Fibroblast of skin of right quadriceps (primary cell): ENCODE measurements around the gene RIMKLB.
A peak's percentile ranks its signal among the peaks of the same experiment; 100 is the strongest.

Source experiments
- DNase-seq: peaks from one replicate; pipeline ENCODE4 v3.0.0-alpha.2; 2013

Gene RIMKLB, protein sequence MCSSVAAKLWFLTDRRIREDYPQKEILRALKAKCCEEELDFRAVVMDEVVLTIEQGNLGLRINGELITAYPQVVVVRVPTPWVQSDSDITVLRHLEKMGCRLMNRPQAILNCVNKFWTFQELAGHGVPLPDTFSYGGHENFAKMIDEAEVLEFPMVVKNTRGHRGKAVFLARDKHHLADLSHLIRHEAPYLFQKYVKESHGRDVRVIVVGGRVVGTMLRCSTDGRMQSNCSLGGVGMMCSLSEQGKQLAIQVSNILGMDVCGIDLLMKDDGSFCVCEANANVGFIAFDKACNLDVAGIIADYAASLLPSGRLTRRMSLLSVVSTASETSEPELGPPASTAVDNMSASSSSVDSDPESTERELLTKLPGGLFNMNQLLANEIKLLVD

DNA sequence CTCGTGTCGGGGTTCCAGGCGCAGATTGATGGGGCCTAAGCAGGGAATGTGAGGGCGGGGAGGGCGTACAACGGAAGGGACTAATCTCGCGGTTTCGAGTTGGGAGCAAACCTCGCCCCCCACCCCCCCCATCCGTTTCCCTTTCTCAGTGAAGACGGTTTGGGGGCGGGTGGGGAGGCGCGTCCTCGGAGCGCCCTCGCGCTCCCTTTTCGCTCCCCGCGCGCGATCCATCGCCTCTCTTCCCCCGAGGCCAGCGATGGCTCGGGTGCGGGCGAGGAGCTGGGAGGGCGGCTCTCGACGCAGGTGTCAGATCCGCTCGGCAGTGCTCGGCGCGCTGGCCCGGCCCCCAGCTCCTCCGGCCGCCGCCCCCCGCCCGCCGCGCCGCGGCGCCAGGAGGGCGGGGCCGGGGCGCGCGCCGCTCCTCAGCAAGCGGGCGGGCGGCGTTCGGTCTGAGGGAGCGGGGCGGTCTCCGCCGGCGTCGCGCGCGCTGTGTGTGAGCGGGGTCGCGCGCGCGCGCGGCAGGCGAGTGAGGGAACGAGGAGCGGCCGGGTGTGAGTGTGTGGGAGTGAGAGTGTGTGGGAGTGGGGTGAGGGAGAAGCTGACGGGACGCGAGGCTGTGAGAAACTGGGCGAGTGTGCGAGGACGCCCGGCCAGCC, at the start of gene RIMKLB:
TSS of gene RIMKLB (plus strand) at position 516 of the 656 bp plus-strand sequence. CDS start 15,876 bp downstream, outside the sequence.
- peak; percentile 79 for DNase-seq

DNA sequence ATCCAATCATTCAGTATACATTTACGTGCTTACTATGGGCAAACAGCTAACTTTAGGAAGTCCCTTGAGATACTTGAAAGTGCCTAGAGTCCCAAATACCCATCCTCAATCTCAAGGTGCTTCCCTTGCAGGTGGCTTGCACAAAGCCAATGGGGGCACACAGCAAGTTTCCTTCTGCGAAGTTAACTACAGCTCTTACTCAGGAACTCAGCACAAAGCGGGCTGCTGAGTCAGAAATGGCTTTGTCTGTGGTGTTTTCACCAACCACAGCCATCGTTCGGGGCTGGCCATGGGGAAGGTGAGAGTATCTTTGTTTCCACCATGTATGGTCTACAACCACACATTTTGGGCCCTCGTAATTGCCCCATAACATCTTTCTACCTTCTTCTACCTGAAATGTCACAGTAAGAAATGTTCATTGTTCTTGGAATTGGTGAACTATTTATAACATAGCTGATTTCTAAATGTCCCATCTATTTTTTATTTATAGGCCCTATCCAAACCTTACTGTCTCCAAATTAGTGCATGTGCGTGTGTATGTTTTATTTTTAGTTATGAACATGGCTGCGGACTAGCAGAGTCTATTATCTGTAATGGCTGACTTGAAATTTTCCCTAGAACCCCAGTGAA, 49.1 kb upstream of the RIMKLB start:
- DNase-seq: no peak

DNA sequence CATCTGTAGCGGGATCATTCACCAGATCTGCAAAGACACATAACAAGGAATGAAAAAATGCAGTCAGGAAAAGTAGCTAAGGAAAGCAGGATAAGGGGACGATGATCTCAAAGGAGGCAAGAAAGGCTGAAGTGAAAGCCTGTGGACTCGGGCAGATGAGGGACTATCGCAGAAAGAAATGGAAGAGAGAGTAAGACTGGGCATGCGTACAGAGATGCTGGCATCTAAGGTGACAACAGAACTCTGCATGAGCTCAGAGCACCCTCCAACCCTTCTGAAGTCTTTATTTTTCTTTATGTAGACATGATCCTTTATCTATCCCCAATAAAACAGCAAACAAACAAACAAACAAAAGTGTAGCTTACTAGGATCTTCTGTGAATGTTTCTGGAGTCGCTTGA, 42.4 kb upstream of the RIMKLB start:
- no peak for DNase-seq

DNA sequence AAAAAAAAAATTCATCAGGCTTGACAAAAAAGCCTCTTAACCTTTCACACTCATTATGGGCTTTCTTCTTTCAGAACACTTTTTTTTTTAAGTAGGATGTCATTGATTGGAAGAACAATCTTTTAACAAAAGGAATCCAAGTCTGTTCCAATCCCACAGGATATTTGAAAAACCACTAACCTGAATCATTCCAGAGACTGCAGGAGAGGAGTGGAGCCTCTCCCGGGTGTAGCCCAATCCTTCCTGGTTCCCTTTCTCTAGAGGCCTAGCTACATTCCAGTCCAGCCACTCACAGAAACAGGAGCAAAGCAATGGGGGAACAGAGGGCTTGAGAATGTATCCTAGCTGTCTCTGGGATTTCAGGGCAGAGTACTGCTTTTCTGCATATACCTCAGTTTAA, 39.4 kb upstream of the RIMKLB start:
- peak; percentile 93 for DNase-seq

DNA sequence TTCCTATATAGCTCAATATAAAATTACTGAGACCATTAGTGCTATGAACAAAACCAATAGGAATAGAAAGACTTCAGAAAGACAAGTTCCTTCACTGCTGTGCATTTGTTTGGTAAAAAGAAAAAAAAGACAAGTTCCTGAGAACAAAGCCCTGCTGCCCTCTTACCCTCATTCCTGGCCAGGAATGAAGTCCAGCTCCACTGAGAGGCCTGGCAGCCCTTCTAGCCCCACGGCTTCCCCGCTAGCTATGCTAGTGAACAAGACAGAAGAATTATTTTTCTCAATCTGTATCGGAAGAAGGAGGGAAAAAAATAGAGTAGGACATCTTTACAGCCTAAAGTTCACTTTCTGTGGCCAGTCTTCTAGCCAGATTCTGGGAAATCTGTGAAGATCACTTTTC, 36.8 kb upstream of the RIMKLB start:
- no peak for DNase-seq

DNA sequence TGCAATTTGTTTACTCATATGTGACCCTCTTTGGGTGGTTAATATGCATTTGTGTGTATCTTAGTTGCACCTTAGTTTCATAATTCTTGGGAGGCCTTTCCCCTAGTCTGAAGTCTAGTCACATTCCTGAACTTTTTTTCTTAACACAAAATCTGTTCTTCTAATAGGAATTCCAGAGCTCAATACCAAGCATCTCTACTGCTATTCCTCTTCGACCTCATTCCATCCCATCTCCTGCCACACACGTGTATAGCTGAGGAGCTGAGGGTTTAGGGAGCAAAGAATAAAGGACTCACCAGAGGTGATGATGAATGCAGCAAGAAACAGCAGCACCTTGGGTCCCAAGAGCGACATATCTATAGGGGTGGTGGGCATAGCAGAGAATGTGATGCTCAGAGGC, 36.0 kb upstream of the RIMKLB start:
- no peak for DNase-seq

DNA sequence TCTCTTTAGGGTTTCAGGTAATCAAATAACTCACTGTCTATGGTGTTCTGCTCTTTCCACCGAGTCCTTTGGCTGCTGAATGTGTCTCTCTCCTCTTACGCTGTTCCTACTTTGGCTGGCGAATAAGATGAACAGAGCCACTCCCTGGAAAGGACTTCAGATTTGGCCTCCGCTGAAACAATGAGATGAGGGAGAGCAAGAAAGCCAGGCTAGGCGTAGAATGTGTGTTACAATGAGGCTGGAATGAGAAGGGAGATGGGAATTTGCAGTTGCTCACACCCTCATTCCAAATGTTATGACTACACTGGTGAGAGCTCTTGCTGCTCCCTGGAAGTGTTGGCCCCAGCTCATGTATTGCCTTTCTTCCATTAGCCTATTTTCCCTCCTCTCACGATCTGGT, 35.2 kb upstream of the RIMKLB start, which contains the start of gene MFAP5:
TSS of gene MFAP5 (minus strand) at position 234 of the 400 bp plus-strand sequence. CDS start 722 bp downstream, outside the sequence.
- DNase-seq: peak; percentile 80

DNA sequence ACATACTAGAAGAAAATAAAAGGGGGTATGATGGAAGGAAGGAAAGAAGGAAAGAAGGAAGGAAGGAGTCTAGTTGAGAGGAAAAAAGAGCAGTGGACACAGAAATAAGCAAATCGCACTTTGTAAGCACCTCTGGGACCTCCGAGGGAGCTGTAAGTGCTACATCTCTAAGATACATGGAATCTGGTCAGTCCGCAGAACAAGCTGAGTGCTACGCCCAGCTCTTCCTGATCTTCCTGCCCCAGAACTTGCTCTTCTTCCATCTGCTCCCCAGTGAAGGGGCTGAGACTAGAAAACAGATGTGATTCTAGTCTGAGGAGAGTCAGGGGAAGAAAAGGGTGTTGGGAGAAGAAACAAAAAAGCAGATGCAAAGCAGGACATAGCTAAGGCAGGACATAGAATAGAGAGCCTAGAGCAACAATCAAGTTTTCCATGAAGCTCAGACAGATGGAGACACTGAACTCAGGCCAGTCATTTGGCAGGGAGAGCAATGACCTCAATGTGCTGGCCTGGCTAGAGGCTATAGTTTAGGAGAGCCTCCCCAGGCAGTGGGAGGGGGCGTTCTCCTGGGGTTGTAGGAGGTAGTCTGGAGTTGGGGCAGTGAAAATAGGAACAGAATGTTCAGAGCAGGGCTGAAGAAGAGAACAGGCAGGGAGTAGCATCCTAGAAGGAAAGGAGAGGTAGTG, 33.4 kb upstream of the RIMKLB start:
- DNase-seq: no peak

DNA sequence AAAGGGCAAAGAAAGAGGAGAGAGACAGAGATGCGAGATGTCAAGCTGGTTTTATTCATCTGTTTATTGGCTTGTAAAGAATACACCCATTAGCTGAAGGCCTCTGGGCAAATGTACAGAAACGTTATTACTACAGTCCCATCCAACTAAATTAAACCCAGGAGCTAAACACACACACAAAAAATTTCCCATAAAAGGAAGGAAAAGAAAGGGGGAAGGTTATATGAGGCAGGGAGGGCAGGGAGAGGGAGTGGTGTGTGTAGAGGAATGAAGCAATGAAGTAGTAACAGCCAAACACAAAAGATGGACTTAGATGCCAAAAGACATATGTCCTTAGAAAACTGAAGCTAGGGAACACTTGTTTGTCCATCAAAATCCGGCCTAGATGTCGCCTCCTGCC, 32.0 kb upstream of the RIMKLB start:
- peak; percentile 58 for DNase-seq

DNA sequence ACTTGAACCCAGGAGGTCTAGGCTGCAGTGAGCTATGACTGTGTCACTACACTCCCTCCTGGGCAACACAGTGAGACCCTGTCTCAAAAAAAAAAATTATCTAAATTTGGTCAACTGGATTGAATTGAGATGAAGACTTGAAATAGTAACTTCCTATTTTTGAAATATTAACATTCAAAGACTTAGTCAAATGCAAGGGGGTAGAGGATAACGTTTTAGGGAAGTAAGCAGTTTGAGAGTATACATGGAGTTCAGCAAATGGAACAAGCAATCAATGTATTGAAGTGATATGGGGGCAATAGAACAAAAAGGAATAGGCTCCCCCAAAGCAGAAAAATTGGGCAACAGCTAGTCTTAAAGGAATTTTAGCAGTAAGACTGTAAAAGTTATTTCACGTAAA, 30.5 kb upstream of the RIMKLB start:
- no peak for DNase-seq

DNA sequence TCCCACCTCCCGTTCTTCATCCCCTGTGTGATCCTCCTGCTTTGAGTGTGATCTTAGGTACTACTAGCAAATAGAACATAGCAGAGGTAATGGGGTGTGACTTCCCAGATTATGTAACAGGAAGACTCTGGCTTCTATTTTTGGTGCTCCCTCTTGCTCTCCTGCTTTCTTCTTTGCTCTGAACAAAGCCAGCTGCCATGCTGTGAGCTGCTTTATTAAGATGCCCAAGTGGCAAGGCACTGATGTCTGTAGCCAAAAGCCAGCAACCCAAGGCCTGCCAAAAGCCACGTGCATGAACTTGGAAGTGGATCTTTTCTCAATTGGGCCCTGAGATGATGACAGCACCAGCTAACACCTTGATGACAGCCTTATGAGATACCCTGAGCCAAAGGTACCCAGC, 29.4 kb upstream of the RIMKLB start:
- DNase-seq: no peak

DNA sequence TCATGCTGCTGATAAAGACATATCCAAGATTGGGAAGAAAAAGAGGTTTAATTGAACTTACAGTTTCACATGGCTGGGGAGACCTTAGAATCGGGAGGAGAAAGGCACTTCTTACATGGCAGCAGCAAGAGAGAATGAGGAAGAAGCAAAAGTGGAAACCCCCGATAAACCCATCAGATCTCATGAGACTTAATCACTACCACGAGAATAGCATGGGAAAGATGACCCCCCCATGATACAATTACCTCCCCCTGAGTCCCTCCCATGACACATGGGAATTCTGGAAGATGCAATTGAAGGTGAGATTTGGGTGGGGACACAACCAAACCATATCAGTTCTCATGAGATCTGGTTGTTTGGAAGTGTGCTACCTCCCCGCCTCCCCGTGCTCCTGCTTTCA, 25.4 kb upstream of the RIMKLB start:
- DNase-seq: no peak

DNA sequence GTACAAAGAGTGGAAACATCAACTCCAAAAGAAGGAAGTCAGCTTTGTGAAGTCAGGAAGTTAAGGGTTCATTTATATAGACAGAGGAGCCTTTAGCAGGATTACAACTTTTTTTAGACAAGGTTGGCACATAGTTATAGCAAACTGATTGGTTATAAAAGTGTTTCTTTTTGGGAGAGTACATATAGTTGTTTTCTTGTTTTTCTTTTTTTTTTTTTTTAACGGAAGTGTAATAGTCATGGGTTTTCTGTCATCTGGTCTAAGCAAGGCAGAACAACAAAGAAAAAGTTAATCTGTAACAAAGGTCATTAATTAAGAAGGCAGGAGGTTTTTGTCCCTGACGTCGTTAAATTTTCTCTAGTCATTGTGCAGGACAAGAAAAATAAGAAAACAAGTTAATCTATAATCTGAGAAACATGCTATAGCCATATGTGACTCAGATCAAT, 22.2 kb upstream of the RIMKLB start:
- no peak for DNase-seq

DNA sequence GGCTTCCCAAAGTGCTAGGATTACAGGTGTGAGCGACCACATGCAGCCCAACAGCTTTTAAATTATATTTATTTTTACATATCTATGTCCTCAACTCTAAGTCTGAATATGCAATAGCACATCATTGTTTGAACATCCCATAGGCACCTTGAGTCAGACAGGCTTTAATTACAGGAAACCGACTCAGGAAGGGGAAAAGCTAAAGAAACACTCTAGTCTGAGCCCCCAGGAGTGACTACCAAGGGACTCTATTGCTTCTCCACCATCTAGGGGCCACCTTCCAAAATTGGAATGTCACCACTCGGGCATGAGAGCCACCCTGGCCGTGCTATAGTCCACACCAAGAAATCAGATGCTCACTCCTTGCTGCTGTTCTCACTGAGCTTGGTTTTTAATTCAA, 21.1 kb upstream of the RIMKLB start:
- no peak for DNase-seq

DNA sequence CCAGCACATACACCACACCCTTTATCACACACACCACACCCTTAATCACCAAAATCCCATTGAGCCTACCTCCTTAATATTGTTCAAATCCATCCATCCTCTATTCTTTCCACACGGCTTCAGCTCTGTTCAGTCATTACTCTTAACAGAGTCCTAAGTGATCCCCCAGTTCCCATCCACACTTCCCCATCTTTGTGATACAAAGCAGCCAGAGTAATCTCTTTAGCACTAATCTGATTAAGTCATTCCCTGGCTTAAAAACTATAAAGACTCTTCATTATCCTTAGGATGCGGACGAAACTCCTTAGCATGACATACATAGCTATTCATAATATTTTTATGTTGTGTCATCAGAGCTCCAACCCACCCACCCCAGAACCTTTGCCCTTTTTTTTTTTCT, 20.4 kb upstream of the RIMKLB start:
- DNase-seq: no peak

DNA sequence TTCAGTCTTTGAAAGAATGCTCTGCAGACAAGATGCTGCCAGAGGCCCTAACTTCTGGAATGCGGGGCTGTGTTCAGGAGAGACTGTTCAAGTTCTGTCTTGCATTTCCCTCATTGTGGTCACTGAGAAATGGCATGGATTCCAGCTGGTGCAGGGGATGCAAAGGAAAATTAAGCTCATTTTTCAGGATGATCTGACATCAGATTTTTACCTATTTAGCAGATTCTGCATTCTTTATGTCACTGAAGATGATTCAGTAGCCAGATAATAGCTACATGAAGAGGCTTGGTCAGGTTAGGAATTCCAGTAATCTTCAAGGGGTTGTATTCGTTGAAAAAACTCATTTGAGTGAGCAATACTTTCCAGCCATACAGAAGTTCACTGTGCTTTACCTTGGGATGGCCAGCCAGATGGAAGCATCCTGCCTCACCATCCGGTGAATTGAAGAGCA, 19.1 kb upstream of the RIMKLB start:
- DNase-seq: peak; percentile 86

DNA sequence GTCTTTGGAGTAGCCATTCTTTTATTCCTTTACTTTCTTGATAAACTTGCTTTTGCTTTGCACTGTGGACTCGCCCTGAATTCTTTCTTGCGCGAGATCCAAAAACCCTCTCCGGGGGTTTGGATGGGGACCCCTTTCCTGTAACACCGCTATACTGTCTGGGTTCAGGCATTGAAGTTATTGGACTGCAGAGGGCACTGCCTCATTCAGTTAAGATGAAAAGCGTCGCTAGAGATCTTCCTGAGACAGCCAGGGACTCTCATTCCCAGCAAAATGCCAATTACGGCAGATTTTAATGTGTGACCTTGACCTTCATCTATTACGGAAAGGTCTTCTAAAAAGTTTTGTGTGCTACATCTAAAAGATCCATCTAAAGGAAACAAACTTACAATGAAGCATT, 17.3 kb upstream of the RIMKLB start:
- no peak for DNase-seq

DNA sequence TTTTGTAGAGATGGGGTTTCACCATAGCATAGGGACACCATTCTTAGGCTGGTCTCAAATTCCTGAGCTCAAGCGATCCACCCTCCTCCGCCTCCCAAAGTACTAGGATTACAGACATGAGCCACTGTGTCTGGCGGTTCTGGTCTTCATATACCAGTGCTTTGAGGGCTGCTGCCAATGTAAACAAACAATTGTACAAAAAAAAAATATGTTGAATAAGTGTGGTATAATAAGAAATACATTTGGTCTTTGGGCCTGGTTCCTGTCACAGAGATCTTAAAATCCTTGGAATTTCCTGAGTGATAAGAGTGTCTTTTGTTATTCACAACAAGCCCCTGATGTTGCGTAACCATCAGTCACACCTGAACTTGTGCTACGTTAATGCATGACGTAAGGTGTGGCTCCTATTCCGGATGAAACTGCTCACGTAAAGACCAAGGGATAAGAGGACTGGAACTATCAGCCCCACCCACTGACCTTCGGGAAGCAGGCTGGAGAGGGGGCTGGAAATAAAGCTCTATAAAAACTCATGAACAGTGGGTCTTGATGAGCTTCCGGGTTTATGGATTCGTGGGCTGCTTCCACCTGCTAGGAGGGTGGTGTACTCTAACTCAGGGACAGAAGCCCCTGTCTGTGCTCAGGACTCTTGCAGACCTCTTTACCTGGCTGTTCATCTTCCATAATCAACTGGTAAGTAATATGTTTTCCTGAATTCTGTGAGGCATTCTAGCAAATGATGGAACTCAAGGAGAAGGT, 16.5 kb upstream of the RIMKLB start:
- DNase-seq: peak; percentile 58

DNA sequence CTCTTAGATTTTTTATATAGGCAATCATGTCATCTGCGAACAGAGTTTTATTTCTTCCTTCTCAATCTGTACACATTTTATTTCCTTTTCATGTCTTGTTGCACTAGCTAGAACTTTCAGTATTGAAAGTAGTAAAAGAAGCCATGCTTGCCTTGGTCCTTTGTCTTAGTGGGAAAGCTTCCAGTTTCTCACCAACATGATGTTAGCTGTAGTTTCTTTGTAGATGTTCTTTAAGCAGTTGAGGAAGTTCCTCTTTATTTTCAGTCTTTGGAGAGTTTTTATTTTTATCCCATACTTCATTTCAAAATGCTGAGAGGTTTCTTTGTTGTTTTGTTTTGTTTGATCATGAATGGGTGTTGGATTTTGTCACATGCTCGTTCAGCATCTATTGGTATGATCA, 12.7 kb upstream of the RIMKLB start:
- DNase-seq: no peak

DNA sequence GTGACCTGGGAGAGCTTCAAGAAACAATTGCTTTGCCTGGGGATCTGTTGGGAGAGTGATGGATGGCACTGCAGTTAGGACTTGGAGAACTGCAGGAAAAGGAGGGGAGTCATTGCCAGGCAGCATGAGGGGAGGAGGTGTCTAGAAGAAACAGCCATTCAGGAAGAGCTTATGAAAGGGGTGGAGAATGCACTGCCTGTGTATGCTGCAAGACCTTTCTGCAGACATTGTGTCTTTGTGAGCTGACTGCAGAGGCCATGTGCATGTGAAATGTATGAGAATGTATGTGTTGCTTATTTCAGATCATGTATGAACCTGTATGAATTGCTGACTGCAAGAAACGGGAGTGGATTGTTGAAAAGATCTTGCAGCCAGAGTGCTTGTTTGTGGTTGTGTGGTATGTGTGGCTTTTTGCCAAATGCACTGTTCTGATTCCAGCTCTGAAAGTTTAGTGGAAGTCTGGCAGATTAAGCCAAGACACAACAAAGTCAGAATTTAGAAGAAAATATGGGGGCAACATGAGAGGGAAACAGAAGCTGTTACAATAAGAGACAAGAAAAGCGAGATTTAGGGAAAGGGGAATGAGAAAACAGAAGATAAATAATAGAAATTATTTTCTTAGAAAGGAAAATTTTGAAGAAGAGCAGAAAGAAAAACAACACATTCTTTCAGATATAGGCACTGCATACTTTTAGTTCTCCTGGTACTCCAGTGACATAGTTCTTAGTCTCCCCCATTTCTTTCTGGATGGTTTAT, 9.8 kb upstream of the RIMKLB start:
- DNase-seq: peak; percentile 85

DNA sequence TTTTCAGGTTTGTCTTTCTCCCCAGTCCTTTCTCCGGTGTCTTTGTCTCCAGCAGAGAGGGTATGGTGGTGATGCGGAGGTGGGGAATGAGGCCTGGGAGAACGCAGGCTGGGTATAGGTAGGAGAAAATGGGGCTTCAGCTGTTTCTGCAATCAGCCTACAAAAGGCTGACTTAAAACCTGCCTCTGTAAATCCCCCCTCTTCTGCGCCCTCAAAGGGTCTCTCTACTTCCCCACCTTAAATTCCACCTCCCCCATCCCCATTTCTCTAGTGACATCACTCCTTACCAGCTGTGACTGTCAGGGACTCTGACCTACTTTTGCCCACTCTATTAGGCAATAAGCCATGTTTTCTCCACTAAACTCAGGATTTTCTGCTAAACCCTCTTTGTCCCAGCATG, 8.1 kb upstream of the RIMKLB start:
- no peak for DNase-seq

DNA sequence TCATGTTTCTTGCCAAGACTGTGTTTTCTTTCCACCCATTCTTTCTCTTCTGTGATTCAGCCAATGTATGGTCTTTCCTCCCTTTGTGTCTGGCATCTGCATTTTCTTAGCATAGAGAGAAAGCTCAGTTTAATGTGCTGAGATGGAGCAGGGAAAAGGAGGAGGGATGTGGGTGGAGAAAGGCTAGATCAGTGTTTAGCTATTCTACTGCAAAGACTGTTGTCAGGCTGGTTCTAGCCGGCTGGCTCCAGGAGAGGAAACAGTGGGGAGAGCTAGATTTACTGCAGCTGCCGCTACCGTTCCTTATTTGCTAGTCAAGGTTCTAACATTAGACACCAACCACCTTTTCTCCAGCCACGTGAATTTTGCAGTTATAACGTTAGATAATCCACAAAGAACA, 5.2 kb upstream of the RIMKLB start:
- DNase-seq: peak; percentile 63
